ENCODE results near the gene LCE1C.
A peak's percentile ranks its signal among the peaks of the same experiment; 100 is the strongest.

Gene LCE1C

DNA sequence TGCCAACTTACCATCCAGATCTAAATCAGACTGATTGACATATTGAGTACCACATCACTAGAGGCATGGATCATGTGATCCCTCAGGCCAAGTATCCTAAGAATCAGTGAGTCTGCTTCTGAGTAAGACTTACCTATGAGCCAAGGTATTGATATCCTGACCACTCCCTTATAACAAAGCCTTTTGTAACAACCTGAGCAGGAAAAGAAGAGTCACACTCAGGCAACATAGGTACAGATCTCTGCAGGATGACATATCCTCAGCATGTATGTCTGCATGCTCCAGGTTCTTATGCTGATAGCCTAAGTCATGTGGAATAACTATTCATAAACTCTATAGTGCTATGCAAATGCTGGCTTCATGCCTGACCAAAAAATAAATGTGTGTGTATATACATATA is 18.5 kb upstream of the LCE1C start:
- Histone ChIP-seq H3K27me3 (ENCODE audit: insufficient read depth, poor library complexity, severe bottlenecking) (no peaks in the 10 kb centered on the region), H3K4me1 (ENCODE audit: insufficient read depth, poor library complexity, severe bottlenecking) (no peaks in the 10 kb centered on the region)
- TF ChIP-seq, protein P1, sequence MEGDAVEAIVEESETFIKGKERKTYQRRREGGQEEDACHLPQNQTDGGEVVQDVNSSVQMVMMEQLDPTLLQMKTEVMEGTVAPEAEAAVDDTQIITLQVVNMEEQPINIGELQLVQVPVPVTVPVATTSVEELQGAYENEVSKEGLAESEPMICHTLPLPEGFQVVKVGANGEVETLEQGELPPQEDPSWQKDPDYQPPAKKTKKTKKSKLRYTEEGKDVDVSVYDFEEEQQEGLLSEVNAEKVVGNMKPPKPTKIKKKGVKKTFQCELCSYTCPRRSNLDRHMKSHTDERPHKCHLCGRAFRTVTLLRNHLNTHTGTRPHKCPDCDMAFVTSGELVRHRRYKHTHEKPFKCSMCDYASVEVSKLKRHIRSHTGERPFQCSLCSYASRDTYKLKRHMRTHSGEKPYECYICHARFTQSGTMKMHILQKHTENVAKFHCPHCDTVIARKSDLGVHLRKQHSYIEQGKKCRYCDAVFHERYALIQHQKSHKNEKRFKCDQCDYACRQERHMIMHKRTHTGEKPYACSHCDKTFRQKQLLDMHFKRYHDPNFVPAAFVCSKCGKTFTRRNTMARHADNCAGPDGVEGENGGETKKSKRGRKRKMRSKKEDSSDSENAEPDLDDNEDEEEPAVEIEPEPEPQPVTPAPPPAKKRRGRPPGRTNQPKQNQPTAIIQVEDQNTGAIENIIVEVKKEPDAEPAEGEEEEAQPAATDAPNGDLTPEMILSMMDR (IDR thresholded peaks at IDR 0.05; ENCODE audit: poor library complexity, severe bottlenecking): no peak

GRCh38 chr1:152823294-152823693 is 16.8 kb upstream of the LCE1C start:
- no peaks in the 10 kb centered on the region for H3K9me3 ChIP-seq (ENCODE audit: severe bottlenecking)
- DNase-seq (ENCODE audit: low spot score): no peak

More for the DNA sequence above, 18.5 kb upstream of the LCE1C start:
- 0 out of 3 replicates have a peak, but pooled peaks have one; percentile 10 for ATAC-seq (ENCODE audit: low read depth)
- no peaks in the 10 kb centered on the region for H3K9me3 ChIP-seq (ENCODE audit: severe bottlenecking)
- DNase-seq (ENCODE audit: low spot score): no peak
- no peaks in the 10 kb centered on the region for H3K36me3 ChIP-seq (ENCODE audit: low read depth)
- H3K27ac ChIP-seq (ENCODE audit: poor library complexity, severe bottlenecking): no peak overlapping the region
- no peak overlapping the region for H3K4me3 ChIP-seq (ENCODE audit: severe bottlenecking)

DNA sequence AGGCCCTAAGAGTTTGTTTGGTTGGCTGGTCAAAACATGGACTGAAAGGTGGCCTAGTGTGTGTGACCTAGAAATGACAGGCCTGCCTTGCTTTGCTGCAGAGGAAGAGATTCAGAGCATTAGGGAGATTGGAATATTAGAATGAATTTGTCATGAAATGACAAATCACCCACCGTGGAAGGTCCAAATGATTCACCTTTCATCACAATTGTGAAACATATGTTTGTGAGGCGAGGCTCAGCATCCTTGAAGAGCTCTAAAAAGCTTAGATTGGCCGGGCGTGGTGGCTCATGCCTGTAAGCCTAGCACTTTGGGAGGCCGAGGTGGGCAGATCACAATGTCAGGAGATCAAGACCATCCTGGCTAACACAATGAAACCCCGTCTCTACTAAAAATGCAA is 10.9 kb upstream of the LCE1C start:
- Histone ChIP-seq H3K27me3 (ENCODE audit: insufficient read depth, poor library complexity, severe bottlenecking) (no peaks in the 10 kb centered on the region), H3K36me3 (ENCODE audit: low read depth) (no peaks in the 10 kb centered on the region)

More at GRCh38 chr1:152823294-152823693, 16.8 kb upstream of the LCE1C start:
- H3K4me3 ChIP-seq (ENCODE audit: severe bottlenecking): no peak overlapping the region
- H3K4me1 ChIP-seq (ENCODE audit: insufficient read depth, poor library complexity, severe bottlenecking): no peaks in the 10 kb centered on the region
- no peak overlapping the region for H3K27ac ChIP-seq (ENCODE audit: poor library complexity, severe bottlenecking)
- H3K36me3 ChIP-seq (ENCODE audit: low read depth): no peaks in the 10 kb centered on the region
- TF ChIP-seq, protein P1 (IDR thresholded peaks at IDR 0.05; ENCODE audit: poor library complexity, severe bottlenecking): no peak
- ATAC-seq (ENCODE audit: low read depth): no peak
- H3K27me3 ChIP-seq (ENCODE audit: insufficient read depth, poor library complexity, severe bottlenecking): no peaks in the 10 kb centered on the region

DNA sequence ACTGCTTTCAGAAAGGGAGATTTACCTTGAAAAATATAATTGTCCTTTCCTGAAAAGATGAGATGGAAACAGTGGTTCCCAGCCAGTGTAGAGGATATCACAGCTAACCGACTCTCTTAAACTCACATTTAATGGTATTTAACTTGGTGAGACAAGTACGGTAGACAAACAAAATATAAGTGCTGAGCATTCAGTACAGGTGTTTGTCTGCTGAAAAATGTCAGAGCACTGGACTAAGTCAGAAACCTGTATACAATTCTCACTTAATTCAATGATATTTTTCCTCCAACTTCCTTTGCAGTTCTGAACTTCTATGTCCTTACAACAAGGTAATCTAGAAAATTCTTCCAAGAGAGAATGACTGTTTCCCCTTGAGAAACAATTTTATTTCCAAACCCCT is 5.2 kb upstream of the LCE1C start, which contains the start of gene LCE1B:
LCE1B (plus strand) TSS at position 301 of the 400 bp plus-strand sequence. CDS start 476 bp downstream, outside the sequence.
- no peaks in the 10 kb centered on the region for H3K27me3 ChIP-seq (ENCODE audit: insufficient read depth, poor library complexity, severe bottlenecking)
- H3K27ac ChIP-seq (ENCODE audit: poor library complexity, severe bottlenecking): no peak within 1 kb of the TSS
- DNase-seq (ENCODE audit: low spot score): no peak
- H3K9me3 ChIP-seq (ENCODE audit: severe bottlenecking): no peaks in the 10 kb centered on the region
- TF ChIP-seq, protein P1 (IDR thresholded peaks at IDR 0.05; ENCODE audit: poor library complexity, severe bottlenecking): no peak
- H3K4me1 ChIP-seq (ENCODE audit: insufficient read depth, poor library complexity, severe bottlenecking): no peaks in the 10 kb centered on the region
- no peak for ATAC-seq (ENCODE audit: low read depth)
- H3K4me3 ChIP-seq (ENCODE audit: severe bottlenecking): no peak within 1 kb of the TSS
- H3K36me3 ChIP-seq (ENCODE audit: low read depth): no peaks in the 10 kb centered on the region

More for the DNA sequence above, 10.9 kb upstream of the LCE1C start:
- ATAC-seq (ENCODE audit: low read depth) (peak; percentile 48; the same call in 1 of the 3 replicates), DNase-seq (ENCODE audit: low spot score) (no peak)
- no peak overlapping the region for H3K4me3 ChIP-seq (ENCODE audit: severe bottlenecking)
- H3K27ac ChIP-seq (ENCODE audit: poor library complexity, severe bottlenecking): no peak overlapping the region
- TF ChIP-seq, protein P1 (IDR thresholded peaks at IDR 0.05; ENCODE audit: poor library complexity, severe bottlenecking): no peak
- H3K4me1 ChIP-seq (ENCODE audit: insufficient read depth, poor library complexity, severe bottlenecking): no peaks in the 10 kb centered on the region
- no peaks in the 10 kb centered on the region for H3K9me3 ChIP-seq (ENCODE audit: severe bottlenecking)

DNA sequence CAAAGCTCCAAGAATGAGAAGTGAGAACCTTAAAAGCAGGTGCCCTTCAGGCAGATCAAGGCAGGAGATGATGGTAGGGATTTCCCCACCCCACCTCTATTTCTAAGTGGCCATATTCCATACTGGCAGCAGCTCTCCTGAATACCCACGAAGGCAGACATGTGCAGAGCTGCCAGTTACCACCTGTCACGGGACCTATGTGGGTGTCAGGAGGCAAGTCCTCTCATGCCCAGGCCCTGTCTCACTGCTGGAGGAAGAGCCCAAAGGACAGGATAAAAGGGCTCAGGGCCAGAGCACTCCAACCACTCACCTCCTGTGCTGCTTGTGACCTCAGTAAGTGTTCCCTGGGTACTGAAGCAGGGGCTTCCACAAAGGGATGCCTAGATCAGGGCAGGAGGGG is 4.6 kb upstream of the LCE1C start:
- H3K4me1 ChIP-seq (ENCODE audit: insufficient read depth, poor library complexity, severe bottlenecking): no peaks in the 10 kb centered on the region
- DNase-seq (ENCODE audit: low spot score) (no peak), ATAC-seq (ENCODE audit: low read depth) (peak; percentile 51; the same call in 2 of the 3 replicates)
- no peaks in the 10 kb centered on the region for H3K9me3 ChIP-seq (ENCODE audit: severe bottlenecking)
- H3K27me3 ChIP-seq (ENCODE audit: insufficient read depth, poor library complexity, severe bottlenecking): no peaks in the 10 kb centered on the region
- H3K27ac ChIP-seq (ENCODE audit: poor library complexity, severe bottlenecking): no peak overlapping the region
- no peaks in the 10 kb centered on the region for H3K36me3 ChIP-seq (ENCODE audit: low read depth)
- TF ChIP-seq, protein P1 (IDR thresholded peaks at IDR 0.05; ENCODE audit: poor library complexity, severe bottlenecking): no peak
- no peak overlapping the region for H3K4me3 ChIP-seq (ENCODE audit: severe bottlenecking)
